ENCODE measurements around the gene GAREM2.

Gene GAREM2
- long read RNA-seq = 0 reads

DNA sequence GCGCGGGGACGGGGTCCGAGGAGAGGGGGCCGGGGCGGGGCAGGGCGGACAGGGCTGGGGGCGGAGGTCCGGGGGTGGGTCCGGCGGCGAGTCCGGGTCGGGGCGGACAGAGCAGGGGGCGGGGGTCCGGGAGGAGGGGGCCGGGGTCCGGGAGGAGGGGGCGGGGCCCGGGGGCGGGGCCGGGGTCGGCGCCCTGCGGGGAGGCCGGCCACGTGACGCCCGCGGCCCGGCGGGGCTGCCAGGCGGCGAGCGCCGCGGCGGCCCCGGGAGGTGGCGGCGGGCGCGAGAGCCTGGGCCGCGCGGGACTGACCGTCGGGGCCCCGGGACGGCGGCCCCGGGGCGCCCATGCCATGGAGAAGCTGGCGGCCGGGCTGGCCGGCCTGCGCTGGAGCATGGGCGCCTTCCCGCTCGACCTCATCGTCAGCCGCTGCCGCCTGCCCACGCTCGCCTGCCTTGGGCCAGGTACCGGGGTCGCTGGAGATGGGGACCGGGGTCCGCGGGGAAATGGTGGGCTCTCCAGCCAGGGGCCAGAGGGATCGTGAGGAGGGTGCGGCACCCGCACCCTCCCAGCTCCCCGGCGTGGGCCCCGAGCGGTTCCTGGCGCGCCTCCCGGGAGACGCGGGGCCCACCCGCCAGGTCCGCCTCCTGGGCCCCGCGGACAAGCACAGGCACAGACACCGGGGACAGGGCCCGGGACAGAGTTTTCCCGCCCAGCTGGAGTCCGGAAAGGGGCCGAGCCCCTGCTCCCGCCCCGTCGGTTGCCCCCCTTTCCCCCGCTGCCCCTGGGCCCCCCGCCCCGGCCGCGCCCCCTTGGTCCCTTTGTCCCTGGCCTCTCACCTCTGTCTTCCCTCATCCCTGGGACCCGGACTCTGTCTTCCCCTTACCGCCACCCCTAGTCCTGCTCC lies at the start of gene GAREM2:
Gene GAREM2 (plus strand): TSS at position 218 of the 905 bp plus-strand sequence. CDS start 133 bp downstream, at position 351.
- Histone ChIP-seq H3K4me3 (replicated peaks; ENCODE audit: insufficient read depth, low read length) (peak within 1 kb of the TSS; percentile 36), H3K27ac (replicated peaks) (no peak within 1 kb of the TSS), H3K27me3 (ENCODE audit: insufficient read depth, poor library complexity, severe bottlenecking) (peaks cover 24% of the 10 kb centered on the region)
- no peak for DNase-seq (ENCODE audit: low read depth in 1 of 2, low spot score in 1 of 2)
- TF ChIP-seq SPI1 (IDR thresholded peaks at IDR 0.05; ENCODE audit: borderline replicate concordance, low read depth) = no peak
- TF ChIP-seq GABPA (IDR thresholded peaks at IDR 0.05; ENCODE audit: low read depth) = no peak
- TF ChIP-seq, protein P1, sequence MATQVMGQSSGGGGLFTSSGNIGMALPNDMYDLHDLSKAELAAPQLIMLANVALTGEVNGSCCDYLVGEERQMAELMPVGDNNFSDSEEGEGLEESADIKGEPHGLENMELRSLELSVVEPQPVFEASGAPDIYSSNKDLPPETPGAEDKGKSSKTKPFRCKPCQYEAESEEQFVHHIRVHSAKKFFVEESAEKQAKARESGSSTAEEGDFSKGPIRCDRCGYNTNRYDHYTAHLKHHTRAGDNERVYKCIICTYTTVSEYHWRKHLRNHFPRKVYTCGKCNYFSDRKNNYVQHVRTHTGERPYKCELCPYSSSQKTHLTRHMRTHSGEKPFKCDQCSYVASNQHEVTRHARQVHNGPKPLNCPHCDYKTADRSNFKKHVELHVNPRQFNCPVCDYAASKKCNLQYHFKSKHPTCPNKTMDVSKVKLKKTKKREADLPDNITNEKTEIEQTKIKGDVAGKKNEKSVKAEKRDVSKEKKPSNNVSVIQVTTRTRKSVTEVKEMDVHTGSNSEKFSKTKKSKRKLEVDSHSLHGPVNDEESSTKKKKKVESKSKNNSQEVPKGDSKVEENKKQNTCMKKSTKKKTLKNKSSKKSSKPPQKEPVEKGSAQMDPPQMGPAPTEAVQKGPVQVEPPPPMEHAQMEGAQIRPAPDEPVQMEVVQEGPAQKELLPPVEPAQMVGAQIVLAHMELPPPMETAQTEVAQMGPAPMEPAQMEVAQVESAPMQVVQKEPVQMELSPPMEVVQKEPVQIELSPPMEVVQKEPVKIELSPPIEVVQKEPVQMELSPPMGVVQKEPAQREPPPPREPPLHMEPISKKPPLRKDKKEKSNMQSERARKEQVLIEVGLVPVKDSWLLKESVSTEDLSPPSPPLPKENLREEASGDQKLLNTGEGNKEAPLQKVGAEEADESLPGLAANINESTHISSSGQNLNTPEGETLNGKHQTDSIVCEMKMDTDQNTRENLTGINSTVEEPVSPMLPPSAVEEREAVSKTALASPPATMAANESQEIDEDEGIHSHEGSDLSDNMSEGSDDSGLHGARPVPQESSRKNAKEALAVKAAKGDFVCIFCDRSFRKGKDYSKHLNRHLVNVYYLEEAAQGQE (IDR thresholded peaks at IDR 0.05; ENCODE audit: insufficient replicate concordance, low read depth) = no peak
- TF ChIP-seq, protein P2, sequence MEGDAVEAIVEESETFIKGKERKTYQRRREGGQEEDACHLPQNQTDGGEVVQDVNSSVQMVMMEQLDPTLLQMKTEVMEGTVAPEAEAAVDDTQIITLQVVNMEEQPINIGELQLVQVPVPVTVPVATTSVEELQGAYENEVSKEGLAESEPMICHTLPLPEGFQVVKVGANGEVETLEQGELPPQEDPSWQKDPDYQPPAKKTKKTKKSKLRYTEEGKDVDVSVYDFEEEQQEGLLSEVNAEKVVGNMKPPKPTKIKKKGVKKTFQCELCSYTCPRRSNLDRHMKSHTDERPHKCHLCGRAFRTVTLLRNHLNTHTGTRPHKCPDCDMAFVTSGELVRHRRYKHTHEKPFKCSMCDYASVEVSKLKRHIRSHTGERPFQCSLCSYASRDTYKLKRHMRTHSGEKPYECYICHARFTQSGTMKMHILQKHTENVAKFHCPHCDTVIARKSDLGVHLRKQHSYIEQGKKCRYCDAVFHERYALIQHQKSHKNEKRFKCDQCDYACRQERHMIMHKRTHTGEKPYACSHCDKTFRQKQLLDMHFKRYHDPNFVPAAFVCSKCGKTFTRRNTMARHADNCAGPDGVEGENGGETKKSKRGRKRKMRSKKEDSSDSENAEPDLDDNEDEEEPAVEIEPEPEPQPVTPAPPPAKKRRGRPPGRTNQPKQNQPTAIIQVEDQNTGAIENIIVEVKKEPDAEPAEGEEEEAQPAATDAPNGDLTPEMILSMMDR (IDR thresholded peaks at IDR 0.05; ENCODE audit: insufficient read depth, low read length) = no peak
- TF ChIP-seq POLR2AphosphoS5 (IDR thresholded peaks at IDR 0.05; ENCODE audit: low read depth) = no peak

DNA sequence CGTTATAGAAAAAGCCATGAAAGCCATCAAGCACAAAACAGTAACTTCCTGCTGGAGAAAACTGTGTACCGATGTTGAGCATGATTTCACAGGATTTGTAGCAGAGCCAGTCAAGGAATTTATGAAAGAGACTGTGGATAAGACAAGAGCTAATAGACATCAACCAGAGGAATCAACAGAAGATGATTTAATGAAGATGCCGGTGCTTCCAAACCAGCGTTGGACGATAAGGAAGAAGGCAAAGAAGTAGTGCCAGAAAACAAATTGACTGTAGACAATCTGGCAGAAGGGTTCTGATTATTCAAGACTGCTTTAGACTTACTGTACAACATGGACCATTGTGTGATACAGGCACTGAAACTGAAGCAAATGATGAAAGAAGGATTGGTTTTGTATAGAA lies 49.5 kb upstream of the GAREM2 start:
- no peak for DNase-seq (ENCODE audit: low read depth in 1 of 2, low spot score in 1 of 2)
- H3K27ac ChIP-seq (replicated peaks) = no peak overlapping the region; the same call in 1 of the 2 replicates
- TF ChIP-seq, protein P1 (IDR thresholded peaks at IDR 0.05; ENCODE audit: insufficient replicate concordance, low read depth) = no peak
- TF ChIP-seq, protein P2 (IDR thresholded peaks at IDR 0.05; ENCODE audit: insufficient read depth, low read length) = no peak
- TF ChIP-seq SPI1 (IDR thresholded peaks at IDR 0.05; ENCODE audit: borderline replicate concordance, low read depth) (no peak), POLR2AphosphoS5 (IDR thresholded peaks at IDR 0.05; ENCODE audit: low read depth) (no peak), GABPA (IDR thresholded peaks at IDR 0.05; ENCODE audit: low read depth) (no peak)
- H3K4me3 ChIP-seq (replicated peaks; ENCODE audit: insufficient read depth, low read length) = no peak overlapping the region
- H3K27me3 ChIP-seq (ENCODE audit: insufficient read depth, poor library complexity, severe bottlenecking) = no peaks in the 10 kb centered on the region

DNA sequence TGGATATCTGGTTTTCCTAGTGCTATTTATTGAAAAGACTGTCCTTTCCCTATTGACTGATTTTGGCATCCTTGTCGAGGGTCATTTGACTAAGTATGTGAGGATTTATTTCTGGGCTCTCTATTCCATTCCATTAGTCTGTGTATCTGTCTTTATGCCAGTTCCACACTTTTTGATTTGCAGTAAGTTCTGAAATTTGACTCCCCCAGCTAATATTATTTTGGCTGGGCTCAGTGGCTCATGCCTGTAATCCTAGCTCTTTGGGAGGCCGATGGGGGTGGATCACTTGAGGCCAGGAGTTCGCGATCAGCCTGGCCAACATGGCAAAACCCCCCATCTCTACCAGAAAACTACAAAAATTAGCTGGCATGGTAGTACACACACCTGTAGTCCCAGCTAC lies 46.8 kb upstream of the GAREM2 start:
- H3K4me3 ChIP-seq (replicated peaks; ENCODE audit: insufficient read depth, low read length) = no peak overlapping the region
- DNase-seq (ENCODE audit: low read depth in 1 of 2, low spot score in 1 of 2) = no peak
- H3K27ac ChIP-seq (replicated peaks) = no peak overlapping the region
- TF ChIP-seq, protein P1 (IDR thresholded peaks at IDR 0.05; ENCODE audit: insufficient replicate concordance, low read depth) = no peak
- TF ChIP-seq SPI1 (IDR thresholded peaks at IDR 0.05; ENCODE audit: borderline replicate concordance, low read depth) (no peak), GABPA (IDR thresholded peaks at IDR 0.05; ENCODE audit: low read depth) (no peak), POLR2AphosphoS5 (IDR thresholded peaks at IDR 0.05; ENCODE audit: low read depth) (no peak)
- TF ChIP-seq, protein P2 (IDR thresholded peaks at IDR 0.05; ENCODE audit: insufficient read depth, low read length) = no peak
- H3K27me3 ChIP-seq (ENCODE audit: insufficient read depth, poor library complexity, severe bottlenecking) = no peaks in the 10 kb centered on the region
